UCSD-AML1 (cell line): ENCODE measurements around the gene CDK15.
"Not testable (repeated sequence)": the region's sequence is repeated elsewhere in the genome, so short reads cannot be mapped to it uniquely, and the experiment has no call there.

Experiments used
- DNase-seq: peaks from one replicate; lab custom pipeline; 2025; ENCODE audit not compliant: unreplicated experiment; lab: John Stamatoyannopoulos, UW

CDK15 gene

GRCh38 chr2:201806442-201807170 is at the start of gene CDK15:
Gene CDK15, plus strand, starts transcription at chr2:201806537. Its CDS starts 128 bp downstream, at chr2:201806665.
- DNase-seq = no peak

GRCh38 chr2:201758234-201758633 is 48.1 kb upstream of the CDK15 start:
- no peak for DNase-seq

GRCh38 chr2:201758873-201759272 is 47.5 kb upstream of the CDK15 start:
- DNase-seq = no peak

- DNase-seq = no peak
Measured at GRCh38 chr2:201759567-201759966, 46.8 kb upstream of the CDK15 start.

- no peak for DNase-seq
Measured at GRCh38 chr2:201761101-201761500, 45.2 kb upstream of the CDK15 start.

GRCh38 chr2:201764469-201764868 is 41.9 kb upstream of the CDK15 start:
- not testable (repeated sequence) for DNase-seq

- DNase-seq = no peak
Measured at GRCh38 chr2:201765799-201766198, 40.5 kb upstream of the CDK15 start.

GRCh38 chr2:201768918-201769317 is 37.4 kb upstream of the CDK15 start:
- DNase-seq = no peak

GRCh38 chr2:201769666-201770373 is 36.5 kb upstream of the CDK15 start:
- no peak for DNase-seq

- DNase-seq = no peak
Measured at GRCh38 chr2:201773990-201774389, 32.3 kb upstream of the CDK15 start.

GRCh38 chr2:201774546-201774945 is 31.8 kb upstream of the CDK15 start:
- no peak for DNase-seq

GRCh38 chr2:201775326-201775725 is 31.0 kb upstream of the CDK15 start:
- DNase-seq = no peak

- DNase-seq = no peak
Measured at GRCh38 chr2:201777043-201777442, 29.3 kb upstream of the CDK15 start.

- no peak for DNase-seq
Measured at GRCh38 chr2:201777869-201778268, 28.5 kb upstream of the CDK15 start.

- no peak for DNase-seq
Measured at GRCh38 chr2:201779901-201780673, 26.2 kb upstream of the CDK15 start.

GRCh38 chr2:201780674-201781493 is 25.5 kb upstream of the CDK15 start, which contains the start of gene ALS2:
Gene ALS2, minus strand, starts transcription at chr2:201780933. Its CDS starts 12,048 bp downstream, at chr2:201768885.
- DNase-seq = peak; percentile 96

- no peak for DNase-seq
Measured at GRCh38 chr2:201781557-201782051, 24.7 kb upstream of the CDK15 start.

GRCh38 chr2:201784563-201784962 is 21.8 kb upstream of the CDK15 start:
- DNase-seq = no peak

GRCh38 chr2:201785135-201785534 is 21.2 kb upstream of the CDK15 start:
- DNase-seq = no peak

- DNase-seq = no peak
Measured at GRCh38 chr2:201786471-201786870, 19.9 kb upstream of the CDK15 start.

- no peak for DNase-seq
Measured at GRCh38 chr2:201788371-201788770, 18.0 kb upstream of the CDK15 start.
